Natural killer cell (primary cell): ENCODE measurements around the gene ASMTL. TPM values are rescaled to one million over a fixed set of nuclear protein-coding genes. Genes with fewer than 3 reads are reported as not detected.

ENCODE experiments used
- ATAC-seq, 3 donors: fragments of 150-1000 bp in 2 of 3; fragments of 200-7000 bp in 1 of 3; cut with Tn5 transposase; 1 replicate in 1 of 3; 2 replicates in 2 of 3; pipeline ENCODE4 v1.10.0; 2021; ENCODE audit warnings: mild to moderate bottlenecking in 2 of 3, moderate library complexity in 2 of 3
- DNase-seq, 2 donors: peaks; one replicate each; pipeline versions ENCODE4 v3.0.0 to v3.0.0-alpha.2; 2013 to 2021; ENCODE audit warnings: mixed read lengths in 1 of 2
- H3K27ac ChIP-seq: one replicate; pipeline ENCODE4 v1.5.1; 2013; ENCODE audit warnings: mild to moderate bottlenecking, low read length
- H3K27me3 ChIP-seq: one replicate; pipeline ENCODE4 v1.6.1; 2013; ENCODE audit warnings: low read length; ENCODE audit not compliant: control insufficient read depth, insufficient read depth
- H3K36me3 ChIP-seq: one replicate; pipeline ENCODE4 v1.6.1; 2013; ENCODE audit warnings: low read length; ENCODE audit not compliant: control insufficient read depth, insufficient read depth
- H3K4me1 ChIP-seq: one replicate; pipeline ENCODE4 v1.6.1; 2013; ENCODE audit warnings: low read length; ENCODE audit not compliant: control insufficient read depth, insufficient read depth
- H3K4me3 ChIP-seq: one replicate; pipeline ENCODE4 v1.5.1; 2013; ENCODE audit warnings: low read length
- H3K9me3 ChIP-seq: one replicate; pipeline ENCODE4 v1.6.1; 2013; ENCODE audit warnings: low read length; ENCODE audit not compliant: control insufficient read depth, insufficient read depth
- H3K27ac Mint-ChIP-seq, 2 donors: one replicate each; pipeline ENCODE4 v1.8.0; 2022; ENCODE audit warnings: mild to moderate bottlenecking in 2 of 2, mixed read lengths in 2 of 2, moderate library complexity in 1 of 2
- H3K27me3 Mint-ChIP-seq, 2 donors: one replicate each; pipeline ENCODE4 v1.8.0; 2022; ENCODE audit warnings: low read depth in 2 of 2, mixed read lengths in 2 of 2
- H3K36me3 Mint-ChIP-seq: one replicate; pipeline ENCODE4 v1.8.0; 2022; ENCODE audit warnings: mixed read lengths
- H3K4me1 Mint-ChIP-seq, 2 donors: one replicate each; pipeline ENCODE4 v1.8.0; 2022; ENCODE audit warnings: mixed read lengths in 2 of 2
- H3K4me3 Mint-ChIP-seq: one replicate; pipeline ENCODE4 v1.8.0; 2022; ENCODE audit warnings: mild to moderate bottlenecking, moderate library complexity, mixed read lengths
- H3K9me3 Mint-ChIP-seq, 2 donors: one replicate each; pipeline ENCODE4 v1.8.0; 2022; ENCODE audit warnings: mixed read lengths in 2 of 2
- WGBS: methylation state at CpG from one replicate; pipeline ENCODE4 v1.1.7; 2013; ENCODE audit warnings: missing lambda C conversion rate; ENCODE audit not compliant: insufficient coverage; 5-methylcytosine and 5-hydroxymethylcytosine counted together
- intact Hi-C: fragments of 100-400 bp; cut with micrococcal nuclease; formaldehyde crosslinking; loops from one replicate; pipeline ENCODE4 v1.14.2; 2022
- total RNA-seq, 4 donors: library from RNA; stranded (reverse); fragments of 120-200 nt in 1 of 4; gene quantifications; one replicate each; pipeline versions ENCODE4 v1.2.3 to v1.2.4, GENCODE V29; 2013 to 2022
- TF ChIP-seq, protein P1 (sequence below): fragments of 200-600 bp; IDR thresholded peaks from one replicate; pipeline ENCODE4 v1.8.0; 2022; ENCODE audit warnings: antibody characterized with exemption

Gene ASMTL
- total RNA-seq, 3 donors from 2014 or later (not counting 1 experiment from before 2014, with no cell fraction given): 58.5 to 80.3 (median 66.1) TPM

- H3K27ac ChIP-seq: no peak overlapping the region
- H3K4me1 ChIP-seq: no peaks in the 10 kb centered on the region
- Mint-ChIP-seq H3K4me3 (no peak overlapping the region), H3K27me3 (no peaks in the 10 kb centered on the region), H3K36me3 (no peaks in the 10 kb centered on the region), H3K9me3 (peaks cover 0 to 7% of the 10 kb centered on the region in 2 donors), H3K27ac (no peak overlapping the region), H3K4me1 (no peaks in the 10 kb centered on the region)
- DNase-seq: no peak
- ATAC-seq: no peak
- TF ChIP-seq, protein P1, sequence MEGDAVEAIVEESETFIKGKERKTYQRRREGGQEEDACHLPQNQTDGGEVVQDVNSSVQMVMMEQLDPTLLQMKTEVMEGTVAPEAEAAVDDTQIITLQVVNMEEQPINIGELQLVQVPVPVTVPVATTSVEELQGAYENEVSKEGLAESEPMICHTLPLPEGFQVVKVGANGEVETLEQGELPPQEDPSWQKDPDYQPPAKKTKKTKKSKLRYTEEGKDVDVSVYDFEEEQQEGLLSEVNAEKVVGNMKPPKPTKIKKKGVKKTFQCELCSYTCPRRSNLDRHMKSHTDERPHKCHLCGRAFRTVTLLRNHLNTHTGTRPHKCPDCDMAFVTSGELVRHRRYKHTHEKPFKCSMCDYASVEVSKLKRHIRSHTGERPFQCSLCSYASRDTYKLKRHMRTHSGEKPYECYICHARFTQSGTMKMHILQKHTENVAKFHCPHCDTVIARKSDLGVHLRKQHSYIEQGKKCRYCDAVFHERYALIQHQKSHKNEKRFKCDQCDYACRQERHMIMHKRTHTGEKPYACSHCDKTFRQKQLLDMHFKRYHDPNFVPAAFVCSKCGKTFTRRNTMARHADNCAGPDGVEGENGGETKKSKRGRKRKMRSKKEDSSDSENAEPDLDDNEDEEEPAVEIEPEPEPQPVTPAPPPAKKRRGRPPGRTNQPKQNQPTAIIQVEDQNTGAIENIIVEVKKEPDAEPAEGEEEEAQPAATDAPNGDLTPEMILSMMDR: no peak
- no peaks in the 10 kb centered on the region for H3K27me3 ChIP-seq
- H3K9me3 ChIP-seq: peaks cover 5% of the 10 kb centered on the region
- no peak overlapping the region for H3K4me3 ChIP-seq
- intact Hi-C loops: no loop called here
- WGBS: 91% methylated on average over 2 of the region's 2 CpGs
- peaks cover 6% of the 10 kb centered on the region for H3K36me3 ChIP-seq
Observed at GRCh38 chrX:1361910-1362309, 90.8 kb downstream of the ASMTL start.

- H3K36me3 Mint-ChIP-seq: no peaks in the 10 kb centered on the region
- Histone ChIP-seq H3K27me3 (no peaks in the 10 kb centered on the region), H3K4me1 (no peaks in the 10 kb centered on the region), H3K27ac (no peak overlapping the region), H3K36me3 (peaks cover 6% of the 10 kb centered on the region), H3K4me3 (no peak overlapping the region), H3K9me3 (peaks cover 5% of the 10 kb centered on the region)
- WGBS: 87% methylated on average over 12 of the region's 12 CpGs
- ATAC-seq (no peak), DNase-seq (no peak)
- H3K4me1 Mint-ChIP-seq: no peaks in the 10 kb centered on the region
- H3K4me3 Mint-ChIP-seq: no peak overlapping the region
- TF ChIP-seq, protein P1: no peak
- H3K27ac Mint-ChIP-seq: no peak overlapping the region
- intact Hi-C loops: no loop called here
- peaks cover 0 to 7% of the 10 kb centered on the region in 2 donors for H3K9me3 Mint-ChIP-seq
- H3K27me3 Mint-ChIP-seq: no peaks in the 10 kb centered on the region
Observed at GRCh38 chrX:1361275-1361674, 91.4 kb downstream of the ASMTL start.

DNA sequence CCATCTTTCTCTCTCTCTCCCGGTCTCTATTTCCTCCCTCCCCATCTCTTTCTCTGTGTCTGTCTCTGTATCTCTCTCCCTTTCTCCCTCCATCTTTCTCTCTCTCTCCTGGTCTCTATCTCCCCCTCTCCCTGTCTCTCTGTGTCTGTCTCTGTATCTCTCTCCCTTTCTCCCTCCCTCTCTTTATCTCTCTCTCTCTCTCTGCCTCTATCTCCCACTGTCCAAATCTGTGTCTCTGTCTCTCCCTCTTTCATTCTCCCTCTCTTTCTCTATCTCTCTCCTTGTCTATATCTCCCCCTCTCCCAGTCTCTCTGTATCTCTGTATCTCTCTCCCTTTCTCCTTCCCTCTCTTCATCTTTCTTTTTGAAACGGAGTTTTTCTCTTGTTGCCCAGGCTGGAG, 92.5 kb downstream of the ASMTL start:
- intact Hi-C loops: no loop called here
- 95% methylated on average over 2 of the region's 2 CpGs for WGBS
- TF ChIP-seq, protein P1: no peak
- Mint-ChIP-seq H3K4me3 (no peak overlapping the region), H3K4me1 (no peaks in the 10 kb centered on the region), H3K9me3 (peaks cover 0 to 7% of the 10 kb centered on the region in 2 donors), H3K36me3 (no peaks in the 10 kb centered on the region), H3K27ac (no peak overlapping the region), H3K27me3 (no peaks in the 10 kb centered on the region)
- Histone ChIP-seq H3K27ac (no peak overlapping the region), H3K27me3 (no peaks in the 10 kb centered on the region), H3K9me3 (peaks cover 5% of the 10 kb centered on the region), H3K4me1 (peaks cover 3% of the 10 kb centered on the region), H3K36me3 (peaks cover 6% of the 10 kb centered on the region), H3K4me3 (no peak overlapping the region)
- ATAC-seq (no peak), DNase-seq (no peak)

DNA sequence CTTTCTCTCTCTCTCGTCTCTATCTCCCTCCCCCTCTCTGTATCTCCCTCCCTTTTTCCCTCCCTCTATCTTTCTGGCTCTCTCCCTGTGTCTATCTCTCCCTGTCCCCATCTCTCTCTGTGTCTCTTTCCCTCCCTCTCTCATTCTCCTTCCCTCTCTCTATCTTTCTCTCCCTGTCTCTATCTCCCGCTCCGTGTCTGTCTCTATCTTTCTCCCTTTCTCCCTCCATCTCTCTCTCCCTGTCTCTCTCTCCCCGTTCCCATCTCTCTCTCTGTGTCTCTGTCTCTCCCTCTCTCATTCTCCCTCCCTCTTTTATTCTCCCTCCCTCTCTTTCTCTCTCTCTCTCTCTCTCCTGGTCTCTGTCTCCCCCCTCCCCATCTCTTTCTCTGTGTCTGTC, 93.2 kb downstream of the ASMTL start:
- DNase-seq (no peak), ATAC-seq (no peak)
- WGBS: 92% methylated on average over 4 of the region's 4 CpGs
- Mint-ChIP-seq H3K4me3 (no peak overlapping the region), H3K27ac (no peak overlapping the region), H3K4me1 (peaks cover 0 to 1% of the 10 kb centered on the region in 2 donors), H3K27me3 (no peaks in the 10 kb centered on the region), H3K9me3 (peaks cover 0 to 7% of the 10 kb centered on the region in 2 donors), H3K36me3 (no peaks in the 10 kb centered on the region)
- Histone ChIP-seq H3K27me3 (no peaks in the 10 kb centered on the region), H3K9me3 (peaks cover 5% of the 10 kb centered on the region), H3K4me1 (peaks cover 3% of the 10 kb centered on the region), H3K36me3 (peaks cover 5% of the 10 kb centered on the region), H3K4me3 (no peak overlapping the region), H3K27ac (no peak overlapping the region)
- TF ChIP-seq, protein P1: no peak
- intact Hi-C loops: no loop called here
